Activated naive CD8-positive, alpha-beta T cell treated with anti-CD3 and anti-CD28 coated beads, Interleukin-2, amount 50 U/mL, for 24 hours (primary cell): ENCODE results near the gene ZNF689.

Experiments
- ATAC-seq: fragments of 150-1000 bp; cut with Tn5 transposase; one replicate; pipeline ENCODE4 v1.10.0; 2021
- DNase-seq: peaks from one replicate; pipeline ENCODE4 v3.0.0; 2021
- H3K27ac Mint-ChIP-seq: one replicate; pipeline ENCODE4 v1.8.0; 2021; ENCODE audit warnings: mild to moderate bottlenecking, mixed read lengths
- H3K27me3 Mint-ChIP-seq: one replicate; pipeline ENCODE4 v1.8.0; 2021; ENCODE audit warnings: mixed read lengths
- H3K36me3 Mint-ChIP-seq: one replicate; pipeline ENCODE4 v1.8.0; 2021; ENCODE audit warnings: low read depth, mixed read lengths
- H3K4me1 Mint-ChIP-seq: one replicate; pipeline ENCODE4 v1.8.0; 2021; ENCODE audit warnings: mixed read lengths
- H3K4me3 Mint-ChIP-seq: one replicate; pipeline ENCODE4 v1.8.0; 2021; ENCODE audit warnings: mild to moderate bottlenecking, moderate library complexity, mixed read lengths
- H3K9me3 Mint-ChIP-seq: one replicate; pipeline ENCODE4 v1.8.0; 2021; ENCODE audit warnings: mixed read lengths

The ZNF689 gene

GRCh38 chr16:30554557-30555314 is 55.5 kb downstream of the ZNF689 start:
- Mint-ChIP-seq H3K36me3 (peaks cover 26% of the 10 kb centered on the region), H3K9me3 (no peaks in the 10 kb centered on the region), H3K4me1 (peaks cover 56% of the 10 kb centered on the region), H3K4me3 (no peak overlapping the region), H3K27ac (no peak overlapping the region), H3K27me3 (no peaks in the 10 kb centered on the region)
- ATAC-seq, result no peak
- DNase-seq, result no peak

DNA sequence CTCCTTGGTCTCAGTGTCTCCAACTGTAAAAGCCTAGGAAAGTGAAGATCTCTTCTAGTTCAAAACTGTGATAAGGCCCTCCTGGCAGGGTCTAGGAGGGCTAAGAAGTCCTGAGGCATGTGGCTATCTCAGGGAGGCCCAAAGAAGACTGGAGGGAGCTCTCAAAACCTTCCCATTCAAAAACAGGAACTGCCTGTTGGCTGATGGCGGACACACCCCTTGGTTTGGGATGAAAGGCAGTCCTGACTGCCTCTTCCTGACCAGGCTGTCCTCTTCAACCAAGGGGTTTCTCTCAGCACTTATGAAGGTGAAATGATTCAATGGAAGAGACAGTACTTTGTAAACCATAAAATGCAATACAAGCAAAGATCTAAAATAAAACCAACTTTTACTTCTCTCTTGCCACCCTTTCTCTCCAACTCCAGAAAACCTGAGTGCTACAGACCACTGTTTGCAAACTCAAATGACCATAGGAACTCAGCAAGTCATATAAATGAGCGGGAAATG is 56.7 kb downstream of the ZNF689 start:
- peaks cover 50% of the 10 kb centered on the region for H3K4me1 Mint-ChIP-seq
- no peaks in the 10 kb centered on the region for H3K9me3 Mint-ChIP-seq

GRCh38 chr16:30552956-30553355 is 57.2 kb downstream of the ZNF689 start:
- Mint-ChIP-seq H3K36me3 (peaks cover 26% of the 10 kb centered on the region), H3K4me1 (peaks cover 50% of the 10 kb centered on the region), H3K4me3 (no peak overlapping the region), H3K27me3 (no peaks in the 10 kb centered on the region), H3K27ac (peak overlapping the region; percentile 89), H3K9me3 (no peaks in the 10 kb centered on the region)
- no peak for ATAC-seq
- DNase-seq, result no peak

More for the DNA sequence above, 56.7 kb downstream of the ZNF689 start:
- no peak for DNase-seq
- H3K4me3 Mint-ChIP-seq, result no peak overlapping the region
- ATAC-seq, result no peak
- peak overlapping the region; percentile 89 for H3K27ac Mint-ChIP-seq
- no peaks in the 10 kb centered on the region for H3K27me3 Mint-ChIP-seq
- H3K36me3 Mint-ChIP-seq, result peaks cover 26% of the 10 kb centered on the region
